Stimulated activated naive CD8-positive, alpha-beta T cell treated with anti-CD3 and anti-CD28 coated beads, Interleukin-15, Interleukin-2, amounts not matched to agents 100 U/mL and 50 U/mL, for 24 hours (primary cell): ENCODE results near the gene APOBEC4.

Source experiments
- ATAC-seq: fragments of 150-1000 bp; cut with Tn5 transposase; one replicate; pipeline ENCODE4 v1.10.0; 2021
- DNase-seq: peaks from one replicate; pipeline ENCODE4 v3.0.0; 2021

The APOBEC4 gene

GRCh38 chr1:183600136-183600535 is 53.0 kb downstream of the APOBEC4 start:
- DNase-seq (no peak), ATAC-seq (no peak)

- DNase-seq (no peak), ATAC-seq (peak; percentile 49)
Measured at GRCh38 chr1:183598386-183598785, 54.7 kb downstream of the APOBEC4 start.

GRCh38 chr1:183597656-183598347 is 55.3 kb downstream of the APOBEC4 start:
- ATAC-seq = no peak
- DNase-seq = no peak

- ATAC-seq (no peak), DNase-seq (no peak)
Measured at GRCh38 chr1:183596500-183596899, 56.6 kb downstream of the APOBEC4 start.
